BJ (cell line): ENCODE results near the gene LCAT. TPM values are rescaled to one million over a fixed set of nuclear protein-coding genes. Genes with fewer than 3 reads are reported as not detected.

Source experiments
- CTCF ChIA-PET: fragments of 350-600 bp; formaldehyde crosslinking; extraction: SDS; loops from one replicate; lab custom pipeline; 2021; ENCODE audit warnings: antibody characterized with exemption, inconsistent platforms; lab: Yijun Ruan, JAX
- POLR2A ChIA-PET: fragments of 300-600 bp; sonication (Branson Sonifier 250); formaldehyde crosslinking; extraction: SDS; loops from one replicate; lab custom pipeline; 2021; ENCODE audit warnings: antibody characterized with exemption; lab: Charles Lee
- DNase-seq: peaks from one replicate; pipeline ENCODE4 v3.0.0-alpha.2; 2011; ENCODE audit warnings: low read depth
- H3K27me3 ChIP-seq: 2 replicates; pipeline ENCODE4 v1.6.0; 2011; ENCODE audit warnings: low read length; ENCODE audit not compliant: control insufficient read depth, insufficient read depth
- H3K36me3 ChIP-seq: 2 replicates; pipeline ENCODE4 v1.5.1; 2011; ENCODE audit warnings: low read length; ENCODE audit not compliant: control insufficient read depth, insufficient read depth
- H3K4me3 ChIP-seq: 2 replicates; pipeline ENCODE4 v1.5.1; 2011; ENCODE audit warnings: low read depth, mild to moderate bottlenecking, control low read depth, low read length
- polyA plus RNA-seq: library from polyadenylated mRNA; depleted of rRNA; stranded (reverse); fragments of >200 nt; gene quantifications from 2 replicates; pipeline ENCODE4 v1.2.3, GENCODE V29; 2011
- TF ChIP-seq, protein P1 (sequence below): IDR thresholded peaks from 2 replicates; pipeline ENCODE4 v1.5.1; 2011; ENCODE audit warnings: low read depth, mild to moderate bottlenecking, control low read depth, inconsistent platforms, low read length, moderate library complexity; ENCODE audit not compliant: insufficient read depth

LCAT gene
- polyA plus RNA-seq, 1 experiment: 13.6 TPM

GRCh38 chr16:67965668-67966548, 22.0 kb upstream of the LCAT start:
- no peak for DNase-seq
- ChIA-PET POLR2A (interaction anchor here (0.6 to 1.0 kb wide), 2 partner anchors 29 to 100 kb away, joined by 3 to 4 read pairs; partner anchors contain the start of gene PSMB10), CTCF (interaction anchor here (0.7 to 2.8 kb wide), 6 partner anchors 24 to 127 kb away, joined by 3 to 15 read pairs (median 5); partner anchors contain the start of gene PSMB10)
- Histone ChIP-seq H3K4me3 (peak overlapping the region; percentile 80), H3K36me3 (peaks cover 29% of the 10 kb centered on the region), H3K27me3 (no peaks in the 10 kb centered on the region)
- TF ChIP-seq, protein P1, sequence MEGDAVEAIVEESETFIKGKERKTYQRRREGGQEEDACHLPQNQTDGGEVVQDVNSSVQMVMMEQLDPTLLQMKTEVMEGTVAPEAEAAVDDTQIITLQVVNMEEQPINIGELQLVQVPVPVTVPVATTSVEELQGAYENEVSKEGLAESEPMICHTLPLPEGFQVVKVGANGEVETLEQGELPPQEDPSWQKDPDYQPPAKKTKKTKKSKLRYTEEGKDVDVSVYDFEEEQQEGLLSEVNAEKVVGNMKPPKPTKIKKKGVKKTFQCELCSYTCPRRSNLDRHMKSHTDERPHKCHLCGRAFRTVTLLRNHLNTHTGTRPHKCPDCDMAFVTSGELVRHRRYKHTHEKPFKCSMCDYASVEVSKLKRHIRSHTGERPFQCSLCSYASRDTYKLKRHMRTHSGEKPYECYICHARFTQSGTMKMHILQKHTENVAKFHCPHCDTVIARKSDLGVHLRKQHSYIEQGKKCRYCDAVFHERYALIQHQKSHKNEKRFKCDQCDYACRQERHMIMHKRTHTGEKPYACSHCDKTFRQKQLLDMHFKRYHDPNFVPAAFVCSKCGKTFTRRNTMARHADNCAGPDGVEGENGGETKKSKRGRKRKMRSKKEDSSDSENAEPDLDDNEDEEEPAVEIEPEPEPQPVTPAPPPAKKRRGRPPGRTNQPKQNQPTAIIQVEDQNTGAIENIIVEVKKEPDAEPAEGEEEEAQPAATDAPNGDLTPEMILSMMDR: no peak

DNA sequence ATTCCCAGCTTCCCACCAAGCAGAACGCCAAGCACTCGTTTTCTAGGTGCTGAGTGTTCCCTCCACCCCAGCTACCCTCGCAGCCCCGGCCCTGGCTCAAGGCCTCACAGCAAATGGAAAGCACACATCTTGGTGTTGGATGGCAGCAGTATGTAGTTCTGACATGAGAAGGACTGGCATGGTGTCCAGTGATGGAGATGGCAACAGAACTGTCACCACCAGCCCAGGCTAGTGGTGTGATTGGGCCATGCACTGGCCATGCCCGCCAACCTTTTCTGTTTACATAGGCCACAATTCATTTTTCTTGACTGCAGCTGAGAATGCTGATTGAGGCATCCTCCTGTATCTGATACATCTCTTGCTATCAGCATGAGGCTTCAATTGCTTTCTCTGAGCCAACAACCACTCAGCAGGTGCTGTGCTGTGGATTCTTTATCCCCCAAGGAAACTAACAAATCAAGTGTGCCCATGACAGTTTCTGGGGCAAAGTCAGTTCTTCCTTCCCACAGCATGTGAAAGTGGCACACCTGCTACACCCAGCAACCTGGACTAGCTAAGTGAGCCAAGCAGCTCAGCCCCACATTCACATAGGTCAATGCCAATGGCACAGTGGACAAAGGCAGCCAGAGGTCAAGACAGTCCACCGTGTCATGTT, 20.7 kb upstream of the LCAT start:
- no peak overlapping the region for H3K4me3 ChIP-seq
- POLR2A ChIA-PET: no interaction called here
- no peak for DNase-seq
- H3K27me3 ChIP-seq: no peaks in the 10 kb centered on the region
- TF ChIP-seq, protein P1: no peak
- CTCF ChIA-PET: interaction anchor here (1.5 to 1.8 kb wide), 2 partner anchors 26 to 76 kb away, joined by 4 to 5 read pairs; no protein-coding TSS in a partner anchor
- peaks cover 42% of the 10 kb centered on the region for H3K36me3 ChIP-seq

DNA sequence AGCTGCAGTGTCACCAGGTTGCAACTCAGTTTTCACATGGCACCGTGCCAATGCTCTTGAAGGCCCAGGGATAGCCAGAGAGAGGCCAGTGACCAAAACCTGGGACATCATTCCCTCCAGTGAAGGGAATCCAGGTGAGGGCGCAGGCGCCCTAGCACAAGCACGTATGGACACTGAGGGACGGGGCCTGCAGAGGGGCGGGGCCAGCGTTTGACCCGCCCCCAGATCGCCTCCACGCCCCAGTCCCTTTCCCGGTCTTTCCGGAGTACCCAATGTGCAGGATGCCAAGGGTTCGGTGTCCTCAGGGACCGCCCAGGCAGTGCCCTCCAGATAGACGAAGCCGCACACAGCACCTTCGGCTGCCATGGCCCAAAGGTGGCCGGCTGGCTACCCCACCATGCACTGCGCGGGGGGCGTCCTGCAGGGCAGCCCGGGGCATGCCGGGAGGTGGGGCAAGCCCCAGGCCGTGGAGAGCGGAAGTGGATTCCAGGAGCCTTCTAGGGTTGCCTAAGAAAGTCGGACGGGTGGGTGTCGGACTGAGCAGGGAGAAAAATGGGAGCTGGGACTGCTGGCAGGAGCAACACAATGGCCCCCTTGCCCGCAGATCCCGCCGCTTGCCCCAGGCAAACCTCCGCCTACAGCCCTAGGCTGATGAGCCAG, 19.9 kb upstream of the LCAT start:
- CTCF ChIA-PET: interaction anchor here (1.2 to 1.5 kb wide), 2 partner anchors 77 to 147 kb away, joined by 4 read pairs; no protein-coding TSS in a partner anchor

DNA sequence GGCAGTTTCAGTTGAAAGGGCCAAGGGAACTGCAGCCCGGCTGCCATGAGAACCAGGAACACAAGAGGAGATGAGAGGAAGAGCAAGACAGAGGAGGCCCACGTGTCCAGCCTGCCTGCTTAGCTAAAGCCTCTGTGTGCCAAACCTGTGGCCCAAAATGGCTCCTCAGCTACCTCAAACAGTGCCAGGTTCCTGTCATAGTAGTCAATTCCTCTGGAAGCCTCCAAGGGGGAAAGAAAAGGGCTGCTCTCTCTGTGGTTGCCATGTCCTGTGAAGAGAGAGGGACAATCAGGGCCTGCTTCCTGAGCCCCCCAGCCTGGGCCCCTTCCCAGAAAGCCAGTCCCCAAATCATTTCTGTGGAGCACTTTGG, 19.4 kb upstream of the LCAT start:
- ChIA-PET POLR2A (no interaction called here), CTCF (interaction anchor here (1.2 kb wide), 1 partner anchor 147 kb away, joined by 4 read pairs; no protein-coding TSS in a partner anchor)
- no peaks in the 10 kb centered on the region for H3K27me3 ChIP-seq
- H3K4me3 ChIP-seq: no peak overlapping the region
- H3K36me3 ChIP-seq: peaks cover 46% of the 10 kb centered on the region
- DNase-seq: no peak
- TF ChIP-seq, protein P1: no peak

More for the DNA sequence above, 19.9 kb upstream of the LCAT start:
- peaks cover 42% of the 10 kb centered on the region for H3K36me3 ChIP-seq
- H3K27me3 ChIP-seq: no peaks in the 10 kb centered on the region
- no peak overlapping the region for H3K4me3 ChIP-seq
- DNase-seq: no peak
- TF ChIP-seq, protein P1: no peak
- POLR2A ChIA-PET: no interaction called here
